GM18909 (cell line): ENCODE data around the gene SELENOS.
"Not testable (repeated sequence)": the region's sequence is repeated elsewhere in the genome, so short reads cannot be mapped to it uniquely, and the experiment has no call there.

Experiments
- ATAC-seq: cut with Tn5 transposase; IDR thresholded peaks from one replicate; pipeline ENCODE4 v1.9.1; 2021; ENCODE audit warnings: mild to moderate bottlenecking; ENCODE audit not compliant: unreplicated experiment, poor library complexity

The SELENOS gene

GRCh38 chr15:101310161-101310480 is 32.8 kb upstream of the SELENOS start:
- no peak for ATAC-seq

DNA sequence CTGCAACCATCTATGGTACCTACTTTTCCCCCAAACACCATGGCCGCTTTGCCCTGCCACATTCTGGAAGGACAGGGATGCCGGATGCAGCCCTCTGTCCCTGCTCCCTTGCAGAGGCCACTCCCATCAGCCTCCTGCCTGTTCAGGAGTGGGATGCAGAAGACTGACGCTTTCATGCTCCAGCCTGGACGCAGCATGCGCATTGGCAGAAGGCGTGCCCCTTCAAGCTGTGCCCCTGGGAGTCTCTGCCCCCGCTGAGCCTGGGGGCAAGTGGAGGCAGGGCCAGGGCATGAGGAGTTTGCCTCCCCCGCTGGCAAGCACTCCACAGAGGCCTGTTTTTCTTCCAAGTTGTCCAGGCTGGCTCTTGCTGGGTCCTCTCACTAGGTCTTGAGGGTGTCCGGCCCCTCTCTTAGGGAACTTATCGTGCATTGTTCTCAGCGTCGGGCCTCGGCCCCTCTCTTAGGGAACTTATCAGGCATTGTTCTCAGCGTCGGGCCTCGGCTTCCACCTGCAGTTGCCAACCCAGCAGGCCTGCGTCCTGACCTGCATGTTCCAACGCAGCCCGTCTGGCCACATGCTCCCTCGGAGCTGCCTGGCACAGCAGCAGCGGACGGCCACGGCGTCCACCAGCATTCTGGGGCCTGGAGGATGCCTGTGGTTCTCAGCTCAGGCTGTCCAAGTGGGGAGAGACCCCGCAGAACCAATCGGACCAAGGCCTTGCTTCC is 32.3 kb upstream of the SELENOS start:
- ATAC-seq, result no peak

GRCh38 chr15:101308604-101309435 is 31.5 kb upstream of the SELENOS start:
- ATAC-seq, result no peak

- ATAC-seq, result no peak
Measured at GRCh38 chr15:101307897-101308603, 30.8 kb upstream of the SELENOS start.

- no peak for ATAC-seq
Measured at GRCh38 chr15:101307048-101307896, 30.0 kb upstream of the SELENOS start.

DNA sequence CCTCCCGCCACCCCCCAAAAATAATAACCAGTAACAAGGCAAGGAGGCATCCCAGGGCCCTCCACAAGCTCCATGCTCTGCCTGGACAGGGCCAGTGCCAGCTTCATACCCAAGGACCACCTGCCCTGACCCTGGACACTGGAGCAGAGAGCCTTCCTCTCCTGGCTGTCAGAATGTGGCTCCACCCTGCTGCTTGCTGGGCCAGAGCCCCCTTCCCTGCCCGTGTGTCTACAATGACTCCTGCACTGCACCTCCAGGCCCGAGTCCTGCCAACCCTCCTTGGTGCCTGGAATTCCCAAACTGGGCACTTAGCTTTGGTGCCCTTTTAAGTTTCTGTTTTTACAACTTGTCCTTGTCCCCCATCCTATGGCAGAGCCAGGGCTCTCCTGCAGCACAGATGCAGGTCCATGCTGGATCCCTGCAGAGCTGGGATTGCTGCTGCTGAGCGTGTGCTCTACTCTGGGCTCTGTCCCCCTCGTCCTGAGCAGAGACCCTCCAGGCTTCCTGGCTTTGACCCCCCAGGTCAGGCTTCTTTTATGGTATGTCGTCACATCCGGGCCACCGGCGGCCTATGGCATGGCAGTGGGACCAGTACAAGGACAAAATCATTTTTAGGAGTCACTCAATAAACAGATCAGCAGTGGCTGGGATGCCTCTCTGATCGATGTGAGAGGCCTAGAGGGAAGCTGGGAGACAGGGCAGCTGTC is 29.2 kb upstream of the SELENOS start:
- no peak for ATAC-seq

DNA sequence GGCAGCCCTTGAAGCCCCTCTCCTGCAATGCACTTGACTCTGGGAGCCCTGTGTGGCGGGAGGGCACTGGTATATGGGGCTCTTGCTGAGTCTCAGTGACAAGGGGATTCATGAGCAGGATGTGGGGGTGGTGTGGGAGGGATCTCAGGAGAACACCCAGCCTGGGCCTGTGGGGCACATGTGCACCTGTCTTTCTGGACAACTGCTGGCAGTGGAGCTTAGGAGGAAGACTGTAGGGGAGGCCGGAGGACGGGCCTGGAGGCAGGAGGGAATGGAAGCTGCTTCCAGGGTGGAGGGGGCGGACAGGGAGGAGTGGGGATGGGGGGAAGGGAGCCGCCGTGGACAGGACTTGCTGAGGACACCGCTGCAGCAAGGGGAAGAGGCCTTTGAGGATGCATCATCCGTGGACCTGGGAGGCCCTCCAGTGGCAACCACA is 28.6 kb upstream of the SELENOS start:
- ATAC-seq, result no peak

DNA sequence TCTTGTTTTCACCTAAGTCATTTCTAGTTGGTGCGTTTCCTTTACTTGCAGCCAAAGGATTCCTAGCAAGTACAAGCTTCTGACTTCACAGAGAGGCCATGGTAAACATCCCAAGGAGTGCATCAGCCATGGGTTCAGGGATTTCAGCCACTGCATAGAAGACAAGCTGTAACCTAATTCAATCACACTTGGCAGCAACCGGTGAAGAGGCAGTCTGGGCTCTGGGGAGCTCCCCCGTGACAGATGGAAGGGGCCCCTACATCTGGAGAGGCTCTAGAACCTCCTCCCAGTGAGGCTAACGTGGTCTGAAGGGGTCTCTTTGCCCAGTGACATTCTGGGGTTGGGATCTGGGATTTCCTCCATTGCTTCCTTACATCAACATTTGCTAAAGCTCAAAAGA is 26.1 kb upstream of the SELENOS start:
- ATAC-seq, result no peak

- ATAC-seq, result no peak
Measured at GRCh38 chr15:101296418-101297405, 19.4 kb upstream of the SELENOS start.

- ATAC-seq, result no peak
Measured at GRCh38 chr15:101295607-101296161, 18.4 kb upstream of the SELENOS start.

DNA sequence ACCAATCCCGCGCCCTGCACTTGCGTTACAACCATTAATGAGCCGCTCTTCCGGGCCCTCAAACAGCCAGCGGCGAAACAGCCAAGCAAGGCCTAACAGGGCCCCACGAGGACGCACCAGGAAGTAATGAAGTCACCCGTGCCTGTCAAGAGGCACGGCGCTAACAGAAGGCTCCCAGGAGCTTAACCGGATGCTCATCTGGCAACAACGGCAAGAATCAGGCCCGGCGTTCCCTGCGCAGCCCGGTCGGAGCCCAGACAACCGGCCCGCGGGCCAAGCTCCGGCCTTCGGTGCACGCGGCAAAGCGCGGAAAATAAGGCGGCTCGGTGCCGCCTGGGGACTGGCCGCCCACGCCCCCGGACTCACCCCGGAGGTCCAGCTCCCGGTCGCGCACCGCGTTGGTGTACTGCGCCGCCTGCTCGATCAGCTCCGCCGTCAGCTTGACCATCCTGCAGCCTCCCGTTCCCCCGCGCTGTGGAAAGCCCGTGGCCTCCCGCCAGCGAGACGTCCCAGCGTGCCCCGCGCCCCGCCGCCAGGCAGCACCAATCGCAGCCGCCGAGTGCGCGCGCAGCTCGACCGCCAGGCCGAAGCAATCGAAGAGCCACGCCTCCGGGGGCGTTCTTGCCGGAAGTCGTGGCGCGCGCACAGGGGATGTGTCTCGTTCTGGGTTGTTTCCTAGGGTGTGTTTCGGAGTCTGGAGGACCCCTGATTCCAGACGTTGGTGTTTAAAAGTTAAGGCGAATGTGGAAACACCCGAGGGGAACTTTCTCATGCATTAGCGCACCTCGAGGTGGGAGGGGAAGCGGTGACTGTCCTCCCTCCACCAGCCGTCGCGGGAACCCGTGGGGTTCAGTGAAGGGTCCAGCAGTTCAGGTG is 17.7 kb upstream of the SELENOS start, which contains the start of gene SNRPA1:
Gene SNRPA1 (minus strand): TSS at position 518 of the 876 bp plus-strand sequence. CDS start 70 bp downstream, at position 448.
- peak; percentile 83 for ATAC-seq

GRCh38 chr15:101293122-101293521 is 15.8 kb upstream of the SELENOS start:
- ATAC-seq, result no peak

DNA sequence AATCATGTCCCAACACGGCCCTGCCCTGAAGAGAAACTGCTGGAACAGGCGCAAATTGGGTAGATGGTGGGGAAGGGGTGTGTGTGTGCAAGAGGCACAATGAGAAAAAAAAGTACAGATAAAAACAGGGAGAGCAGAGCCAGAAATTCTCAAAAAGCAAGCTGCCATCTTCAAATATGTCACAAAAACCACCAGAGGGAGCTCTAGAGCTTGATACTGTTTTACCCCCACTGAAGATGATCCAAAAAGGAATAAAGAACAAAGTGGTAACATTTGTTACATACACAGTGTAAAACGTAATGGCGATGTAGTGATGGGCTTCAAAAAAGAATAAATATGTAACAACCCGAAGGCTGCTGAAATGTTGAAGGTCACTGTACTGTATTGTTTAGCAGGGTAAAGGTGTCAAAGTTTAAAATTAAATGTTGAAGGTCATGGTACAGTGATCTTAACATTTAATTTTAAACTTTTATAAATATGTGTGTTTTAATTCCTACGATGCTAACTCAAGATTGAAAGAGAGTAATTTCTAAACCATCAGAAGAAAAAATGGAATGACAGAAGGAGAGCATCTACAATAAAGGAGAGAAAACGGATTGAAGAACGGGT is 11.7 kb upstream of the SELENOS start:
- no peak for ATAC-seq

- not testable (repeated sequence) for ATAC-seq
Measured at GRCh38 chr15:101287342-101287741, 10.1 kb upstream of the SELENOS start.

DNA sequence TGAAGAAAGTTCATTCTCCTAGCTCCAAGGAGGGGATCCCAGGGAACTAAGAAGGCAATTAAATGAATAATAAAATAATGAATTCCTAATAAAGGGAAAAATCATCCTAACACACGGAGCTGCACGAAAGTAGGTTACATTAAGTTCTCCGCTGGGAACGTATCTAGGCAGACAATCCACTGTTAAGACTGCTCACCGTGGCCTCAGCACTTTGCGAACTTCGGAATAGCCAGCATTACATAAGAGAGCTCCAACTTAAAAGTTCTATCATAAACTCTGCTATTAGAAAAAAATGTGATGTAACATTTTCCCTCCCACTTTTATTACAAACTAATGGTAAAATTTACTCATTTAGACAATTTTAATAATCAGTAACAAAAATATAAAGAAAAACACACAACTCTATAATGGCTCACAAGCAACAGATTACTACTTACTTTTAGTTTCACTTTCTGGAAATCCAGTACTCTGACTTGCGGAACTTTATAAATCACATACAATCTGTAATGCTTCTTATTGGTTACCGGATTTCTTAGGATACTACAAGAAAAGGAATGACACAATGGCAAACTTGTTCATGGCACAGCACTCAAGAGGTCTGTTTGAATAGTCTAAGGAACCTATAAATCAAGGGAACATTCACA is 9.3 kb upstream of the SELENOS start:
- no peak for ATAC-seq

DNA sequence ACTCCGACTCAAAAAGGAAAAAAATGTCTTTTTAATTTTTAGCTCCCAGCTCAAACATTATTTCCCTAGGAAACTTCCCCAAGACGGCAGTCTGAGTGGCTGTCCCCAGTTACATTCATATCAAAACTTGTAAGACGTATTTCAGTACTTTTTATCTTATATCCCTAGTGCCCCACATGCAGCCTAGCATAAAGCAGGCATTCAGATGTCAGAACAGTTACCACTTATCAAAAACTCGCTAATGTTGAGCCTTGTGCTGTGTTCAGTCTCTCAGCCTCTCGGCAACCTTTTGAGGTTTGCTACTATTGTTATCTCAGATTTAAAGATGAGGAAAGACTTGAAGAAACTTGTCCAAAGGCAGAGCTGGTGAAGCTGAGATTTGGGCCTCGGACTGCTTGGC is 6.6 kb upstream of the SELENOS start:
- ATAC-seq, result no peak
